Kidney epithelial cell (primary cell): ENCODE measurements around the gene SLC4A9. TPM values are rescaled to one million over a fixed set of nuclear protein-coding genes. Genes with fewer than 3 reads are reported as not detected.

Experiments
- DNase-seq: peaks from one replicate; pipeline ENCODE4 v3.0.0-alpha.2; 2010; ENCODE audit warnings: low read depth
- H3K27me3 ChIP-seq: 2 replicates; pipeline ENCODE4 v1.6.0; 2011; ENCODE audit warnings: low read length; ENCODE audit not compliant: control insufficient read depth, insufficient read depth
- H3K36me3 ChIP-seq: 2 replicates; pipeline ENCODE4 v1.5.1; 2011; ENCODE audit warnings: low read length; ENCODE audit not compliant: control insufficient read depth, insufficient read depth
- H3K4me3 ChIP-seq: 2 replicates; pipeline ENCODE4 v1.5.1; 2011; ENCODE audit warnings: low read depth, mild to moderate bottlenecking, control low read depth, low read length
- total RNA-seq: library from RNA; depleted of rRNA; stranded (reverse); fragments of >200 nt; gene quantifications from 2 replicates; pipeline ENCODE4 v1.2.3, GENCODE V29; 2015
- TF ChIP-seq, protein P1 (sequence below): IDR thresholded peaks from 2 replicates; pipeline ENCODE4 v1.5.1; 2011; ENCODE audit warnings: mild to moderate bottlenecking, moderate library complexity, low read length, control low read depth, inconsistent platforms; ENCODE audit not compliant: insufficient read depth, poor library complexity, severe bottlenecking

The SLC4A9 gene
- total RNA-seq, 1 donor from 2014 or later, result not detected

- DNase-seq, result no peak
- Histone ChIP-seq H3K27me3 (no peaks in the 10 kb centered on the region), H3K4me3 (no peak overlapping the region), H3K36me3 (no peaks in the 10 kb centered on the region)
- TF ChIP-seq, protein P1, sequence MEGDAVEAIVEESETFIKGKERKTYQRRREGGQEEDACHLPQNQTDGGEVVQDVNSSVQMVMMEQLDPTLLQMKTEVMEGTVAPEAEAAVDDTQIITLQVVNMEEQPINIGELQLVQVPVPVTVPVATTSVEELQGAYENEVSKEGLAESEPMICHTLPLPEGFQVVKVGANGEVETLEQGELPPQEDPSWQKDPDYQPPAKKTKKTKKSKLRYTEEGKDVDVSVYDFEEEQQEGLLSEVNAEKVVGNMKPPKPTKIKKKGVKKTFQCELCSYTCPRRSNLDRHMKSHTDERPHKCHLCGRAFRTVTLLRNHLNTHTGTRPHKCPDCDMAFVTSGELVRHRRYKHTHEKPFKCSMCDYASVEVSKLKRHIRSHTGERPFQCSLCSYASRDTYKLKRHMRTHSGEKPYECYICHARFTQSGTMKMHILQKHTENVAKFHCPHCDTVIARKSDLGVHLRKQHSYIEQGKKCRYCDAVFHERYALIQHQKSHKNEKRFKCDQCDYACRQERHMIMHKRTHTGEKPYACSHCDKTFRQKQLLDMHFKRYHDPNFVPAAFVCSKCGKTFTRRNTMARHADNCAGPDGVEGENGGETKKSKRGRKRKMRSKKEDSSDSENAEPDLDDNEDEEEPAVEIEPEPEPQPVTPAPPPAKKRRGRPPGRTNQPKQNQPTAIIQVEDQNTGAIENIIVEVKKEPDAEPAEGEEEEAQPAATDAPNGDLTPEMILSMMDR, result peak; percentile 82
Measured at GRCh38 chr5:140351609-140352334, 8.2 kb upstream of the SLC4A9 start.

- TF ChIP-seq, protein P1, result no peak
- no peaks in the 10 kb centered on the region for H3K27me3 ChIP-seq
- no peaks in the 10 kb centered on the region for H3K36me3 ChIP-seq
- DNase-seq, result no peak
- no peak overlapping the region for H3K4me3 ChIP-seq
Measured at GRCh38 chr5:140355546-140355945, 4.4 kb upstream of the SLC4A9 start.

DNA sequence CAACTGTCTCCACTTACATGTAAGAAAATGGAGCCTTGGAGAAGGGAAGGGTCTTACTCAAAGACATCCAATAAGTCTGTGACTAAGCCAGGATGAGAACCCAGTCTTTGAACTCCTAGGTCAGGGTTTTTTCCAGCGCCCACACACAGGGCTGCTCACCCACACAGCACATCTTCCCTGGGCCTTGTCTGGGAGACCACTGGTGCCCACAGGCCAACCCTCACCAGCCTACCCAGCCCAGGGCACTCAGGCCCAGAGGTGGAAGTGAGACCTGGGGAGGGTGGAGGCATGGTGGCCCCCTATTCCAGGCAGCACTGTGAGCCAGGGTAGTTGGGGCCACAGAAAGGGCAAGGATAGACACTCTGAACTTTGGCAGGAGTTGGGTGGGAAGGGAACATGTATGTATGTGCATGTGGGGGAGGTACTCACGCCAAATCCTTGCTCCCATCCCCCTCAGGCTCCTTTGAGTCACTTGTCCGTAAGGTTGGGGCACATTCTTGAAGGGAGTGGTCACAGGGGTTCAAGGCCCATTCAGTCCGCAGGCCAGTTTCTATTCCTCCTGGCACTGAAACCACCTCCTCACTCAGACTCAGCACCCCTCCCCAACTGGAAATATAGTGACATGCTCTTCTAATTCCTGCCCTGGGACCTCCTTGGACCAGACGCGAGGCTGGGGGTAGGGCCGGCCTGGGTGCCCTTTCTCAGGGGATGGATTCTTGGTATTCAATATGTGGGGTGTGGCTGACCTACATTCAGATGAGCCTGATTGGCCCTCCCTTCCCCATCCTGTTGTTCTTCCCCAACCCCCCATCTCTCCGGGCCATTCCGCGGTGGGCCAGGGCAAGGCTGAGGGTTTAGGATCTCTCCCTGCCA lies 2.9 kb upstream of the SLC4A9 start:
- no peaks in the 10 kb centered on the region for H3K27me3 ChIP-seq
- TF ChIP-seq, protein P1, result no peak
- H3K36me3 ChIP-seq, result no peaks in the 10 kb centered on the region

GRCh38 chr5:140357726-140358093 lies 2.3 kb upstream of the SLC4A9 start:
- Histone ChIP-seq H3K36me3 (no peaks in the 10 kb centered on the region), H3K4me3 (no peak overlapping the region), H3K27me3 (no peaks in the 10 kb centered on the region)
- TF ChIP-seq, protein P1, result peak; percentile 97
- DNase-seq, result peak; percentile 43

More for the DNA sequence above, 2.9 kb upstream of the SLC4A9 start:
- DNase-seq, result no peak
- no peak overlapping the region for H3K4me3 ChIP-seq

DNA sequence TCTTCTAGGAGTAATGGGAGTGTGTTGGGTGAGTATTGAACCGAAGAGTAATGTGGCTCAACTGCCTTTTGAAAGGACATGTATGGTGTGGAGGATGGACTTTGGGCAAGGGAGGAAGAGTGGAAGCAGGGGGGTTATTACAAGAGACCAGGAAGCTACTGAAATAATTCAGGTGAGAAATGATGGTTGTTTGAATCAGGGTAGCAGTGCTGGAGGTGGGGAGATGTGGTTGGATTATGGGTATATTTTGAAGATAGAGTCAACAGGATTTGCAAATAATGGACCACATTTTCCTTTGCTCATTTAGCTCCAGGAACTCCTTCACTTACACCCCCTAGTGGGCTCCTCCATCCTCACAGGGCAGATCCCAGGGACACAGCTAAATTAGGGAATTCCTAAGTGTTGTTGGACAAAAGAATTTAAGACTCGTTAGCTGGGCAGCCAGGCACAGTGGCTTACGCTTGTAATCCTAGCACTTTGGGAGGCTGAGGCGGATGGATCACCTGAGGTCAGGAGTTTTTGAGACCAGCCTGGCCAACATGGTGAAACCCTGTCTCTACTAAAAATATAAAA lies 1.2 kb upstream of the SLC4A9 start:
- no peaks in the 10 kb centered on the region for H3K36me3 ChIP-seq
- H3K27me3 ChIP-seq, result no peaks in the 10 kb centered on the region
- TF ChIP-seq, protein P1, result peak; percentile 41
- H3K4me3 ChIP-seq, result no peak overlapping the region
- no peak for DNase-seq
